Ishikawa (cell line): Measurements from ENCODE around the gene PDCD4.

ENCODE experiments used
- CEBPB ChIP-seq: IDR thresholded peaks from 2 replicates; pipeline ENCODE4 v1.6.1; 2012
- CREB1 ChIP-seq: IDR thresholded peaks from 2 replicates; pipeline ENCODE4 v1.6.1; 2012; ENCODE audit warnings: low read depth
- EGR1 ChIP-seq: IDR thresholded peaks from 2 replicates; pipeline ENCODE4 v1.6.1; 2012
- EP300 ChIP-seq: IDR thresholded peaks from 2 replicates; pipeline ENCODE4 v1.6.1; 2012; ENCODE audit warnings: borderline replicate concordance
- FOXM1 ChIP-seq: IDR thresholded peaks from 2 replicates; pipeline ENCODE4 v1.6.1; 2012; ENCODE audit warnings: low read depth, borderline replicate concordance
- MAX ChIP-seq: IDR thresholded peaks from 2 replicates; pipeline ENCODE4 v1.6.1; 2012
- NFIC ChIP-seq: IDR thresholded peaks from 2 replicates; pipeline ENCODE4 v1.6.1; 2012
- RAD21 ChIP-seq: IDR thresholded peaks from 2 replicates; pipeline ENCODE4 v1.6.1; 2012; ENCODE audit warnings: low read depth
- REST ChIP-seq: IDR thresholded peaks from 2 replicates; pipeline ENCODE4 v1.6.1; 2012; ENCODE audit warnings: low read depth, mild to moderate bottlenecking
- TAF1 ChIP-seq: IDR thresholded peaks from 2 replicates; pipeline ENCODE4 v1.6.1; 2012; ENCODE audit warnings: low read depth, mild to moderate bottlenecking
- TCF12 ChIP-seq: IDR thresholded peaks from 2 replicates; pipeline ENCODE4 v1.6.1; 2012; ENCODE audit warnings: low read depth
- TEAD4 ChIP-seq: IDR thresholded peaks from 2 replicates; pipeline ENCODE4 v1.6.1; 2012
- USF1 ChIP-seq: IDR thresholded peaks from 2 replicates; pipeline ENCODE4 v1.6.1; 2012
- YY1 ChIP-seq: IDR thresholded peaks from 2 replicates; pipeline ENCODE4 v1.6.1; 2012; ENCODE audit warnings: low read depth
- ZBTB7A ChIP-seq: IDR thresholded peaks from 2 replicates; pipeline ENCODE4 v1.6.1; 2012; ENCODE audit warnings: low read depth

The PDCD4 gene

GRCh38 chr10:110853921-110854605, 17.7 kb upstream of the PDCD4 start:
- TF ChIP-seq NFIC, result no peak
- TF ChIP-seq MAX, result no peak
- TF ChIP-seq TCF12, result no peak
- TF ChIP-seq EP300, result no peak
- TF ChIP-seq CEBPB, result no peak
- TF ChIP-seq REST, result no peak
- TF ChIP-seq RAD21, result no peak
- TF ChIP-seq EGR1, result no peak
- TF ChIP-seq CREB1, result no peak
- no peak for TF ChIP-seq TAF1
- no peak for TF ChIP-seq USF1
- no peak for TF ChIP-seq YY1
- no peak for TF ChIP-seq FOXM1
- TF ChIP-seq ZBTB7A, result no peak
- TF ChIP-seq TEAD4, result no peak

- no peak for TF ChIP-seq YY1
- TF ChIP-seq EGR1, result no peak
- TF ChIP-seq MAX, result no peak
- no peak for TF ChIP-seq REST
- TF ChIP-seq FOXM1, result no peak
- no peak for TF ChIP-seq CREB1
- TF ChIP-seq RAD21, result no peak
- no peak for TF ChIP-seq TCF12
- TF ChIP-seq EP300, result no peak
- TF ChIP-seq CEBPB, result no peak
- TF ChIP-seq USF1, result no peak
- TF ChIP-seq TEAD4, result no peak
- no peak for TF ChIP-seq ZBTB7A
- TF ChIP-seq TAF1, result no peak
- TF ChIP-seq NFIC, result no peak
Observed at GRCh38 chr10:110857265-110858171, 14.2 kb upstream of the PDCD4 start.

GRCh38 chr10:110858297-110858934, 13.3 kb upstream of the PDCD4 start:
- TF ChIP-seq USF1 (no peak), TAF1 (no peak), MAX (no peak), ZBTB7A (no peak), TEAD4 (no peak), EP300 (no peak), CEBPB (no peak), EGR1 (no peak), FOXM1 (no peak), TCF12 (no peak), CREB1 (no peak), YY1 (no peak), REST (no peak), NFIC (no peak)
